Subcutaneous abdominal adipose tissue (tissue), 5 donors: ENCODE results near the gene NAV2.

ENCODE experiments used
- H3K27ac ChIP-seq: one replicate; pipeline ENCODE4 v1.7.0; 2013; ENCODE audit warnings: low read depth, mild to moderate bottlenecking, inconsistent platforms, low read length, moderate library complexity
- H3K27me3 ChIP-seq, 5 donors: one replicate each; pipeline ENCODE4 v1.7.0; 2013; ENCODE audit warnings: low read length in 5 of 5, inconsistent platforms in 1 of 5; ENCODE audit not compliant: control insufficient read depth in 5 of 5, insufficient read depth in 4 of 5
- H3K36me3 ChIP-seq, 5 donors: one replicate each; pipeline ENCODE4 v1.7.0; 2013; ENCODE audit warnings: low read length in 5 of 5; ENCODE audit not compliant: control insufficient read depth in 5 of 5, insufficient read depth in 5 of 5
- H3K4me1 ChIP-seq, 5 donors: one replicate each; pipeline ENCODE4 v1.7.0; 2013; ENCODE audit warnings: low read length in 5 of 5, mild to moderate bottlenecking in 3 of 5, moderate library complexity in 1 of 5; ENCODE audit not compliant: control insufficient read depth in 5 of 5, insufficient read depth in 5 of 5
- H3K4me3 ChIP-seq, 5 donors: one replicate each; pipeline ENCODE4 v1.7.0; 2013; ENCODE audit warnings: low read length in 5 of 5, low read depth in 1 of 5
- H3K9ac ChIP-seq, 5 donors: one replicate each; pipeline ENCODE4 v1.7.0; 2013; ENCODE audit warnings: low read length in 5 of 5, mild to moderate bottlenecking in 4 of 5, moderate library complexity in 3 of 5
- H3K9me3 ChIP-seq, 5 donors: one replicate each; pipeline ENCODE4 v1.7.0; 2013; ENCODE audit warnings: low read length in 5 of 5; ENCODE audit not compliant: control insufficient read depth in 5 of 5
- donor health status: healthy.
- donor health status: healthy.
- donor health status: healthy.
- donor health status: healthy.
- donor health status: healthy.

The NAV2 gene

GRCh38 chr11:20010156-20010850, 297.7 kb downstream of the NAV2 start:
- Histone ChIP-seq H3K9me3 (no peaks in the 10 kb centered on the region), H3K4me1 (peaks cover 0 to 10% (median 8%) of the 10 kb centered on the region in 5 donors), H3K36me3 (no peaks in the 10 kb centered on the region), H3K9ac (no peak overlapping the region), H3K27me3 (no peaks in the 10 kb centered on the region), H3K27ac (no peak overlapping the region), H3K4me3 (no peak overlapping the region)

- Histone ChIP-seq H3K9ac (no peak overlapping the region), H3K36me3 (no peaks in the 10 kb centered on the region), H3K4me3 (no peak overlapping the region), H3K27me3 (no peaks in the 10 kb centered on the region), H3K4me1 (peaks cover 0 to 10% (median 8%) of the 10 kb centered on the region in 5 donors), H3K9me3 (no peaks in the 10 kb centered on the region), H3K27ac (no peak overlapping the region)
Observed at GRCh38 chr11:20010851-20011225, 298.2 kb downstream of the NAV2 start.

- Histone ChIP-seq H3K27ac (no peak overlapping the region), H3K4me3 (no peak overlapping the region), H3K4me1 (peaks cover 0 to 10% (median 8%) of the 10 kb centered on the region in 5 donors)
Observed at GRCh38 chr11:20011307-20011951, 298.8 kb downstream of the NAV2 start.

DNA sequence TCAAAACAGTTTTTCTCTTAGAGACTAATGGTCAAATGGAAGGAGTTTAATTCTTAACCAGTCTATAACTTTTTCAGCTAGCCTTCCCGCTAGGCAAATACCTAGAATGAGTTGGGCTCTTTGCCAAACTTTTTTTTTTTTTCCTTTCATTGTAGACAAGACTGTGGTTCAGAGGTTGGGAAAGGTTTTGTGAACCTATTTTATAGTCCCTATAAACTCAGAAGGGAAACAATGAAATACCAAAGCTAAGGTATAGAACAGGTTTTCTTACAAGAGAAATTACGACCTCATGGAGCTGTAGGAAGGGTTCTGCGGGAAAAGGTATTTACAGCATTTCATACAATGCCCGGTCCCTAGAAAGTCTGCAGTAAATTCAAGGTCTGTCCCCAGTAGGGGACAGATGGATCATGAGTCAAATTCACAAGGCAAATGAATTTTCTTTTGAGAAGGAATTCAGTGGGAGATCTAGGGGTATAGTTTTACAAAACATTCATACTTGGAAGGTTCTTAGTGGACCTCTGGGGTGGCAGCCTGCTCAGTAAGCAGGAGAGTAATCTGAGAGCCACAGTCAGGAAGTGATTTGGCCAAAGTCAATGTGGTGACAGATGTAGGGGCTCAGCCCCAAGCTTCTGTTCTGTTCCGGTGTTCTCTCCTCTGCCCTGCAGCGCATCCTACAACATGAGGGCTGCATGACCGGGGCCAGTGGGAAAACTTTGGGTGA, 300.9 kb downstream of the NAV2 start:
- Histone ChIP-seq H3K36me3 (no peaks in the 10 kb centered on the region), H3K4me1 (peaks cover 0 to 6% (median 4%) of the 10 kb centered on the region in 5 donors), H3K27ac (no peak overlapping the region), H3K4me3 (no peak overlapping the region), H3K9me3 (no peaks in the 10 kb centered on the region), H3K27me3 (no peaks in the 10 kb centered on the region), H3K9ac (no peak overlapping the region)

More at GRCh38 chr11:20011307-20011951, 298.8 kb downstream of the NAV2 start:
- Histone ChIP-seq H3K36me3 (no peaks in the 10 kb centered on the region), H3K9ac (no peak overlapping the region), H3K9me3 (no peaks in the 10 kb centered on the region), H3K27me3 (no peaks in the 10 kb centered on the region)

DNA sequence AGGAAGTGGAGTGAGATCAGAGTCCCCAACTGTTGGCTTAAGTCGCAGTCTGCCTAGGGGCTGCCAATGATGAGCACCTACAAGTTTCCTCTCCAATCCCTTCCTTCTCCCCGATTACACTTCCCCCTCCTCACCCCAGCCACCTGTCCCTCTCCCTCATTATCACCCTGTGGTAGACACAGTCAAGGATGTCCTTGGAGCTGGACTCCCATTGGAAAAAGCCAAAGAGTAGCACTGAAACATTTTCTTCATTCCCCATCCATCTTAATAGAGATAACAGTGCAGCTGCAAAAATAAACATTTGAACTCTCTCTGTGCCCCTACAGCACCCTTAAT, 301.4 kb downstream of the NAV2 start:
- Histone ChIP-seq H3K4me3 (no peak overlapping the region), H3K4me1 (peaks cover 0 to under 1% (median 0%) of the 10 kb centered on the region in 5 donors), H3K9ac (no peak overlapping the region), H3K27me3 (no peaks in the 10 kb centered on the region), H3K27ac (no peak overlapping the region), H3K9me3 (no peaks in the 10 kb centered on the region), H3K36me3 (no peaks in the 10 kb centered on the region)

- no peaks in the 10 kb centered on the region for H3K4me1 ChIP-seq
- no peaks in the 10 kb centered on the region for H3K27me3 ChIP-seq
- no peaks in the 10 kb centered on the region for H3K9me3 ChIP-seq
- no peak overlapping the region for H3K9ac ChIP-seq
- no peaks in the 10 kb centered on the region for H3K36me3 ChIP-seq
- H3K4me3 ChIP-seq: no peak overlapping the region
- H3K27ac ChIP-seq: no peak overlapping the region
Observed at GRCh38 chr11:20015101-20015500, 302.5 kb downstream of the NAV2 start.

GRCh38 chr11:20015529-20016427, 303.1 kb downstream of the NAV2 start:
- Histone ChIP-seq H3K36me3 (no peaks in the 10 kb centered on the region), H3K4me1 (no peaks in the 10 kb centered on the region), H3K27me3 (no peaks in the 10 kb centered on the region), H3K9me3 (no peaks in the 10 kb centered on the region), H3K27ac (no peak overlapping the region), H3K4me3 (no peak overlapping the region), H3K9ac (no peak overlapping the region)

DNA sequence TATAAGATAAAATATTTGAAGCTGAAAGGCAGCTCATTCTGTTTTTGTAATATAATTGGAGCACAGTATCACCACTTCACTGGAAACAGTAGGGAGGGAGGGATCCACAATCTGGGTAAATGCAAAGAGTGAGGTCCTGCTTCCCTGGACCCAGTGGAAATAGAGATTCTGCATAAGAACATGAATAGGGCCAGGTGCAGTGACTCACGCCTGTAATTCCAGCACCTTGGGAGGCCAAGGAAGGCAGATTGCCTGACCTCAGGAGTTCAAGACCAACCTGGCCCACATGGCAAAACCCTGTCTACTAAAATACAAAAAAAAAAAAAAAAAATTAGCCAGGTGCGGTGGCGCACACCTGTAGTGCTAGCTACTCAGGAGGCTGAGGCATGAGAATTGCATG, 303.9 kb downstream of the NAV2 start:
- no peak overlapping the region for H3K27ac ChIP-seq
- no peak overlapping the region for H3K9ac ChIP-seq
- H3K27me3 ChIP-seq: no peaks in the 10 kb centered on the region
- no peaks in the 10 kb centered on the region for H3K9me3 ChIP-seq
- no peaks in the 10 kb centered on the region for H3K36me3 ChIP-seq
- H3K4me3 ChIP-seq: no peak overlapping the region
- no peaks in the 10 kb centered on the region for H3K4me1 ChIP-seq

DNA sequence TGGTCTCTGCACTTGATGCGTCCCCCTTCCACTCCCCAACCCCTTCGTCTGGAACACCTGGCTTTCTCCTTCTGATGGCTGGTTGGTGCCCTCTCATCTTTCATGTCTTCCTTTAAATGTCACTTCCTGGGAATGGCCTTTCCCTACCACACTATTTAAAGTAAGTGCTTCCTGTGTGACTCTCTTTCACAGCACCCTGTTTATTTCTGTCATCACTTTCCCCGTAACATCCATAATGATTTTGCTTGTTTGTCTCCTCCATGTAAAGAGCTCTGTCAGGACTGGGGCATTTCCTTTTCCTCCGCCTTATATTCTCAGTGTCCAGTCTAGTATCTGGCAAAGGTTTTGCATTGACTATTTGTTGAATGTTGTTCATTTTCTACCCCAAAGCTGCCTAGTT, 304.7 kb downstream of the NAV2 start:
- H3K27ac ChIP-seq: no peak overlapping the region
- no peaks in the 10 kb centered on the region for H3K9me3 ChIP-seq
- peaks cover 0 to under 1% (median 0%) of the 10 kb centered on the region in 5 donors for H3K4me1 ChIP-seq
- H3K36me3 ChIP-seq: no peaks in the 10 kb centered on the region
- H3K4me3 ChIP-seq: no peak overlapping the region
- H3K27me3 ChIP-seq: no peaks in the 10 kb centered on the region
- no peak overlapping the region for H3K9ac ChIP-seq
